ENCODE measurements around the gene PTGDR2. TPM values are rescaled to one million over a fixed set of nuclear protein-coding genes. Genes with fewer than 3 reads are reported as not detected.

The PTGDR2 gene
- total and polyA plus RNA-seq, 4 donors, result 0.13 to 0.23 (median 0.17) TPM

GRCh38 chr11:60873533-60873932 lies 17.8 kb upstream of the PTGDR2 start:
- Histone ChIP-seq H3K27ac (ENCODE audit: low read depth in 1 of 2, low read length in 1 of 2) (no peak overlapping the region), H3K9ac (ENCODE audit: insufficient read depth in 1 of 2, low read length in 2 of 2) (no peak overlapping the region), H3K27me3 (ENCODE audit: control insufficient read depth in 3 of 3, insufficient read depth in 3 of 3, low read length in 2 of 3) (no peaks in the 10 kb centered on the region), H3K36me3 (ENCODE audit: control insufficient read depth in 4 of 4, insufficient read depth in 4 of 4, low read length in 4 of 4) (peaks cover 0 to 3% (median 0%) of the 10 kb centered on the region in 4 donors), H3K4me1 (ENCODE audit: control insufficient read depth in 5 of 5, insufficient read depth in 5 of 5, low read length in 5 of 5) (peaks cover 0 to 10% (median 3%) of the 10 kb centered on the region in 5 donors), H3K9me3 (ENCODE audit: control insufficient read depth in 4 of 4, insufficient read depth in 3 of 4, low read length in 3 of 4) (peaks cover 0 to 1% (median 0%) of the 10 kb centered on the region in 4 donors), H3K4me3 (no peak overlapping the region)
- DNase-seq (peak in 1 of 3 donors; percentile 7), ATAC-seq (ENCODE audit: insufficient read depth, low FRiP score) (no peak)
- 86 to 95% methylated on average over 12 of the region's 12 CpGs for WGBS, 2 donors
- no peak for TF ChIP-seq CTCF (IDR thresholded peaks at IDR 0.05; ENCODE audit: control extremely low read depth, extremely low read depth)

- 58 to 66% methylated on average over 15 to 16 of the region's 16 CpGs for WGBS, 2 donors
- Histone ChIP-seq H3K4me1 (ENCODE audit: control insufficient read depth in 5 of 5, insufficient read depth in 5 of 5, low read length in 5 of 5) (peaks cover 0 to 10% (median 3%) of the 10 kb centered on the region in 5 donors), H3K9ac (ENCODE audit: insufficient read depth in 1 of 2, low read length in 2 of 2) (no peak overlapping the region), H3K9me3 (ENCODE audit: control insufficient read depth in 4 of 4, insufficient read depth in 3 of 4, low read length in 3 of 4) (peaks cover 0 to 1% (median 0%) of the 10 kb centered on the region in 4 donors), H3K27me3 (ENCODE audit: control insufficient read depth in 3 of 3, insufficient read depth in 3 of 3, low read length in 2 of 3) (no peaks in the 10 kb centered on the region), H3K4me3 (no peak overlapping the region), H3K36me3 (ENCODE audit: control insufficient read depth in 4 of 4, insufficient read depth in 4 of 4, low read length in 4 of 4) (peaks cover 0 to 3% (median 0%) of the 10 kb centered on the region in 4 donors), H3K27ac (ENCODE audit: low read depth in 1 of 2, low read length in 1 of 2) (no peak overlapping the region)
- DNase-seq (no peak), ATAC-seq (ENCODE audit: insufficient read depth, low FRiP score) (no peak)
- no peak for TF ChIP-seq CTCF (IDR thresholded peaks at IDR 0.05; ENCODE audit: control extremely low read depth, extremely low read depth)
Measured at GRCh38 chr11:60872961-60873524, 17.3 kb upstream of the PTGDR2 start.

DNA sequence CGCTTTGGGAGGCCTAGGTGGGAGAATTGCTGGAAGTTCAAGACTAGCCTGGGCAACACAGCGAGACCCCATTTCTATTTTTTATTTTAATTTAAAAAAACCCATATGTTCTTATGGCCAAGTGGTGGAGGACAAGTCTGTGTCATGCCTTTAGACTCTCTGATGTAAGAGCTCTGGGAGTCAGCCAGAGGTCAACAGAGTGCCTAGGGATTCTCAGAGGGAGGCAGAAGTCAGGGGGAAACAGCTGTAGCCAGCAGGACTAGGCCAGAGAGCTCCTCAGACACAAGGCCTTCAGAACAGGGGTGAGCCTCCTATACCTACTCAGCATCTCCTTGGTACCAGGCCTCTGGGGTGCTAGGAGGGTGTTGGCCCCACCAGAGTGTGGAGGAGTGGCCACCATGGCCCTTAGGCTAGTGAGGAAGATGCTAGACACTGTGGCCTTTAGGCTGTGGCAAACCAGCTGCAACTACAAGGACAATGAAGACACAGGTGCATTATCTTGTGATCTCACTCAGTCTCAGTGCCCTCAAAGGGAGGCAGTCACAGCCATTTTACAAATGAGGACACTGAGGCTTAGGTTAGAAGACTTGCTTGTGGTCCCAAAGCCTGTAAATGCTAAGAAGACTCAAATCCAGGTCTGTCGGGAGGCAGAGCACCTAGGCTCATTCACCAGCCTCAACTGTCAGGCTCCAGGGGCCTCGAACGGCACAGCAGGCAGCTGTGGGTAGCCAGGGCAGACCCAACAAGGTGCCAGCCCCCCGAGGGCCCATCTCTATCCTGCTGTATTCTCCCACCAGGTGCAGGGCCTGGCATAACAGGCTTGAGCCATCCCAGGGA lies 16.6 kb upstream of the PTGDR2 start:
- no peak for ATAC-seq (ENCODE audit: insufficient read depth, low FRiP score)
- WGBS, 2 donors, result 88 to 91% methylated on average over 6 of the region's 6 CpGs
- Histone ChIP-seq H3K9ac (ENCODE audit: insufficient read depth in 1 of 2, low read length in 2 of 2) (no peak overlapping the region), H3K36me3 (ENCODE audit: control insufficient read depth in 4 of 4, insufficient read depth in 4 of 4, low read length in 4 of 4) (peaks cover 0 to 3% (median 0%) of the 10 kb centered on the region in 4 donors), H3K4me3 (no peak overlapping the region), H3K4me1 (ENCODE audit: control insufficient read depth in 5 of 5, insufficient read depth in 5 of 5, low read length in 5 of 5) (peaks cover 0 to 10% (median 3%) of the 10 kb centered on the region in 5 donors), H3K27ac (ENCODE audit: low read depth in 1 of 2, low read length in 1 of 2) (no peak overlapping the region), H3K9me3 (ENCODE audit: control insufficient read depth in 4 of 4, insufficient read depth in 3 of 4, low read length in 3 of 4) (peaks cover 0 to 1% (median 0%) of the 10 kb centered on the region in 4 donors), H3K27me3 (ENCODE audit: control insufficient read depth in 3 of 3, insufficient read depth in 3 of 3, low read length in 2 of 3) (no peaks in the 10 kb centered on the region)
- DNase-seq, result peak; percentile 44 to 69 (median 58)
- TF ChIP-seq CTCF (IDR thresholded peaks at IDR 0.05; ENCODE audit: control extremely low read depth, extremely low read depth), result no peak
